ENCODE measurements around the gene MARK1.
"Not testable (repeated sequence)": the region's sequence is repeated elsewhere in the genome, so short reads cannot be mapped to it uniquely, and the experiment has no call there.

MARK1 gene

GRCh38 chr1:220529521-220530020 is 1.6 kb downstream of the MARK1 start:
- peak; percentile 39 for DNase-seq

- no peak for DNase-seq
Observed at GRCh38 chr1:220533504-220534109, 5.7 kb downstream of the MARK1 start.

- peak; percentile 31 for DNase-seq
Observed at GRCh38 chr1:220544901-220545303, 17.0 kb downstream of the MARK1 start.

- DNase-seq: no peak
Observed at GRCh38 chr1:220550811-220551399, 23.0 kb downstream of the MARK1 start.

- no peak for DNase-seq
Observed at GRCh38 chr1:220551718-220552117, 23.8 kb downstream of the MARK1 start.

GRCh38 chr1:220552672-220553260 is 24.8 kb downstream of the MARK1 start:
- DNase-seq: no peak

GRCh38 chr1:220556641-220557040 is 28.7 kb downstream of the MARK1 start:
- DNase-seq: no peak

GRCh38 chr1:220563564-220563963 is 35.6 kb downstream of the MARK1 start:
- DNase-seq: no peak

- DNase-seq: no peak
Observed at GRCh38 chr1:220564216-220564615, 36.3 kb downstream of the MARK1 start.

- DNase-seq: peak; percentile 28
Observed at GRCh38 chr1:220565670-220566069, 37.7 kb downstream of the MARK1 start.

GRCh38 chr1:220566869-220567268 is 38.9 kb downstream of the MARK1 start:
- no peak for DNase-seq

- no peak for DNase-seq
Observed at GRCh38 chr1:220572416-220572815, 44.5 kb downstream of the MARK1 start.

GRCh38 chr1:220573836-220574235 is 45.9 kb downstream of the MARK1 start:
- no peak for DNase-seq

GRCh38 chr1:220575718-220576497 is 48.0 kb downstream of the MARK1 start:
- DNase-seq: no peak

GRCh38 chr1:220577926-220578325 is 50.0 kb downstream of the MARK1 start:
- no peak for DNase-seq

GRCh38 chr1:220579317-220579716 is 51.4 kb downstream of the MARK1 start:
- peak; percentile 86 for DNase-seq

GRCh38 chr1:220592714-220593113 is 64.8 kb downstream of the MARK1 start:
- DNase-seq: no peak

- DNase-seq: no peak
Observed at GRCh38 chr1:220594356-220594755, 66.4 kb downstream of the MARK1 start.

GRCh38 chr1:220595179-220595578 is 67.2 kb downstream of the MARK1 start:
- no peak for DNase-seq

GRCh38 chr1:220604926-220605325 is 77.0 kb downstream of the MARK1 start:
- DNase-seq: peak; percentile 20

GRCh38 chr1:220605651-220606050 is 77.7 kb downstream of the MARK1 start:
- not testable (repeated sequence) for DNase-seq

GRCh38 chr1:220611100-220611499 is 83.2 kb downstream of the MARK1 start:
- DNase-seq: not testable (repeated sequence)

- no peak for DNase-seq
Observed at GRCh38 chr1:220616836-220617235, 88.9 kb downstream of the MARK1 start.

GRCh38 chr1:220628431-220628830 is 100.5 kb downstream of the MARK1 start:
- DNase-seq: no peak

All from NCI-H69 (cell line).